ENCODE data around the gene INPP5A. TPM values are rescaled to one million over a fixed set of nuclear protein-coding genes. Genes with fewer than 3 reads are reported as not detected.

Gene INPP5A
- total and polyA plus RNA-seq, 2 of the 13 experiments (the other 11 are each of a cell fraction or from before 2014, with no cell fraction given), result 17.5 to 37.9 TPM

DNA sequence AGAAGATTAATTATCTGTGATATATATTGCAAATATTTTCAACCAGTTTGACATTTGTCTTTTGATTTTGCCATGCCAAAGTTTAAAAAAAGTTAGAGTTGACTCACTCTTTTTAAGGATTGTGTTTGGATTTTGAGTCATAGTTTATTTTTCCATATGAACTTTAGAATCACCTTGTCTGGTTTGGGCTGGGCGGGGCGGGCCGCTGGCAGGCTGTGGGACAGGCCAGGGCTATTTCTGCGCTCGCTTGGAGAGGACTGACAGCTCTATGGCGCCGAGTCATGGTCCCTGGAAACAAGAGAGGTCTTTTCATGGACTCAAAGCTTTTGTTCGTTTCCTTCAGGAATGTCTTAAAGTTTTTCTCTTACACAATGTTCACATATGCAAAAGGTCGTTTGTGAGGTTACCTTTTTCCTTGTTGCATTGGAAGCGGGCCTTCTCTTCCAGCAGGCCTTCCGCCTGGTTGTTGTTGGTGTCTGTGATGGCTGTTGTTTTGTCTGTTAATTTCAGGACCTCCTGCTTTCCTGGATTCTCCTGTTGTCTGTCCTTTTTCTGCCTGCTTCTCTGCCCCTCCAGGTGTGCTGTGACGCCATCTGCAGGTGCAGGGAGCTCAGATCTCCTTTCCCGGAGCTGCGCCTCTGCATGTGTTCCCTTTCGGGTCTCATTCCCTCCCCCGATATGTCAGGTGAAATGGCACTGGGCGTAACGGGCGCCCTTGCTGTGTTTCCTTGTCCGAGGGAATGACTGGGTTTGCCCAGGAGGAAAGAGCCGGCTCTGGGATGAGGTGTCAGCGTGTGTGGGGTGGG is 53.8 kb downstream of the INPP5A start (continued):
- TF ChIP-seq, protein P1, sequence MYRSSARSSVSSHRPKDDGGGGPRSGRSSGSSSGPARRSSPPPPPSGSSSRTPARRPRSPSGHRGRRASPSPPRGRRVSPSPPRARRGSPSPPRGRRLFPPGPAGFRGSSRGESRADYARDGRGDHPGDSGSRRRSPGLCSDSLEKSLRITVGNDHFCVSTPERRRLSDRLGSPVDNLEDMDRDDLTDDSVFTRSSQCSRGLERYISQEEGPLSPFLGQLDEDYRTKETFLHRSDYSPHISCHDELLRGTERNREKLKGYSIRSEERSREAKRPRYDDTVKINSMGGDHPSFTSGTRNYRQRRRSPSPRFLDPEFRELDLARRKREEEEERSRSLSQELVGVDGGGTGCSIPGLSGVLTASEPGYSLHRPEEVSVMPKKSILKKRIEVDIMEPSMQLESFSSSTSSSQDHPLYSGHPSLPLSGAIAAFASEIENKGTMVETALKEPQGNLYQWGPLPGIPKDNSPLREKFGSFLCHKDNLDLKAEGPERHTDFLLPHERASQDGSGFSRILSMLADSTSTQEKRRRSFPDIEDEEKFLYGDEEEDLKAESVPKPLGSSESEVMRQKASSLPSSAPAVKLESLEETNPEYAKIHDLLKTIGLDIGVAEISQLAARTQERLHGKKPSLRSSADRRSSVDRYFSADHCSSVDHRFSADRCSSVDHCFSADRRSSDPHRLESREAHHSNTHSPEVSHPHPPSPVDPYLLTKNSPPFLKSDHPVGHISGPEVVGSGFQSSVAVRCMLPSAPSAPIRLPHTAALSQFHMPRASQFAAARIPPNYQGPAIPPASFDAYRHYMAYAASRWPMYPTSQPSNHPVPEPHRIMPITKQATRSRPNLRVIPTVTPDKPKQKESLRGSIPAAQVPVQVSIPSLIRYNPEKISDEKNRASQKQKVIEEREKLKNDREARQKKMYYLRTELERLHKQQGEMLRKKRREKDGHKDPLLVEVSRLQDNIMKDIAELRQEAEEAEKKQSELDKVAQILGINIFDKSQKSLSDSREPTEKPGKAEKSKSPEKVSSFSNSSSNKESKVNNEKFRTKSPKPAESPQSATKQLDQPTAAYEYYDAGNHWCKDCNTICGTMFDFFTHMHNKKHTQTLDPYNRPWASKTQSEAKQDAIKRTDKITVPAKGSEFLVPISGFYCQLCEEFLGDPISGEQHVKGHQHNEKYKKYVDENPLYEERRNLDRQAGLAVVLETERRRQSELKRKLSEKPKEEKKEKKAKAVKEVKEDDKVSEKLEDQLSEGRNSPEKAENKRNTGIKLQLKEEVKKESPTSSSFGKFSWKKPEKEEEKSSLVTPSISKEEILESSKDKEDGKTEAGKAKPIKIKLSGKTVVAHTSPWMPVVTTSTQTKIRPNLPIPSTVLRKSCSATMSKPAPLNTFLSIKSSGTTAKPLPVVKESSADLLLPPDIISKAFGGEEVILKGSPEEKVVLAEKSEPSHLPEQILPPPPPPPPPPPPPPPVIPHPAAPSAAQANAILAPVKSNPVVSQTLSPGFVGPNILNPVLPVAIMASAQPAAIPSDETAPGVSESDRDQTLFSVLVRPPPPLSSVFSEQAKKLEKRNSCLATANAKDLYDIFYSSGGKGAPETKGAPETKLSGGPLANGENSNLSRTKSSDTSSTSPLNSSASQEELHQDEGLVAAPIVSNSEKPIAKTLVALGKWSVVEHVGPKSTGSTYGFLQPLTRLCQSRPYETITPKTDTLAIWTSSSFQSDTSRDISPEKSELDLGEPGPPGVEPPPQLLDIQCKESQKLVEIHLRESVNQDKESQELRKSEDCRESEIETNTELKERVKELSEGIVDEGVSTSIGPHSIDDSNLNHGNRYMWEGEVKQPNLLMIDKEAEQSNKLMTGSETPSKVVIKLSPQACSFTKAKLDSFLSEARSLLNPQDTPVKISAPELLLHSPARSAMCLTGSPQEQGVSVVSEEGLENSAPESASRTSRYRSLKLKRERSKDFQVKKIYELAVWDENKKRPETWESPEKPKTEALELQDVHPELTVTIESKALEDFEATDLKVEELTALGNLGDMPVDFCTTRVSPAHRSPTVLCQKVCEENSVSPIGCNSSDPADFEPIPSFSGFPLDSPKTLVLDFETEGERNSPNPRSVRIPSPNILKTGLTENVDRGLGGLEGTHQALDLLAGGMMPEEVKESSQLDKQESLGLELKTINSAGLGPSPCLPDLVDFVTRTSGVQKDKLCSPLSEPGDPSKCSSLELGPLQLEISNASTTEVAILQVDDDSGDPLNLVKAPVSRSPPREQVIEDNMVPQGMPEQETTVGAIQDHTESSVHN (CRISPR knock-in tag; IDR thresholded peaks at IDR 0.05), result no peak
- TF ChIP-seq, protein P2, sequence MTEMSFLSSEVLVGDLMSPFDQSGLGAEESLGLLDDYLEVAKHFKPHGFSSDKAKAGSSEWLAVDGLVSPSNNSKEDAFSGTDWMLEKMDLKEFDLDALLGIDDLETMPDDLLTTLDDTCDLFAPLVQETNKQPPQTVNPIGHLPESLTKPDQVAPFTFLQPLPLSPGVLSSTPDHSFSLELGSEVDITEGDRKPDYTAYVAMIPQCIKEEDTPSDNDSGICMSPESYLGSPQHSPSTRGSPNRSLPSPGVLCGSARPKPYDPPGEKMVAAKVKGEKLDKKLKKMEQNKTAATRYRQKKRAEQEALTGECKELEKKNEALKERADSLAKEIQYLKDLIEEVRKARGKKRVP (CRISPR knock-in tag; IDR thresholded peaks at IDR 0.05), result no peak
- TF ChIP-seq ZNF496 (CRISPR knock-in tag; IDR thresholded peaks at IDR 0.05; ENCODE audit: insufficient replicate concordance) (no peak), MED1 (CRISPR knock-in tag; IDR thresholded peaks at IDR 0.05) (peak; percentile 43; the same call in 1 of the 2 replicates), ZNF546 (CRISPR knock-in tag; conservative IDR thresholded peaks at IDR 0.05) (no peak), RCOR2 (CRISPR knock-in tag; IDR thresholded peaks at IDR 0.05) (no peak), ZNF343 (CRISPR knock-in tag; IDR thresholded peaks at IDR 0.05) (no peak), MXD4 (CRISPR knock-in tag; IDR thresholded peaks at IDR 0.05) (no peak), SMAD1 (CRISPR knock-in tag; IDR thresholded peaks at IDR 0.05; ENCODE audit: borderline replicate concordance, low read depth) (no peak)
- TF ChIP-seq, protein P3, sequence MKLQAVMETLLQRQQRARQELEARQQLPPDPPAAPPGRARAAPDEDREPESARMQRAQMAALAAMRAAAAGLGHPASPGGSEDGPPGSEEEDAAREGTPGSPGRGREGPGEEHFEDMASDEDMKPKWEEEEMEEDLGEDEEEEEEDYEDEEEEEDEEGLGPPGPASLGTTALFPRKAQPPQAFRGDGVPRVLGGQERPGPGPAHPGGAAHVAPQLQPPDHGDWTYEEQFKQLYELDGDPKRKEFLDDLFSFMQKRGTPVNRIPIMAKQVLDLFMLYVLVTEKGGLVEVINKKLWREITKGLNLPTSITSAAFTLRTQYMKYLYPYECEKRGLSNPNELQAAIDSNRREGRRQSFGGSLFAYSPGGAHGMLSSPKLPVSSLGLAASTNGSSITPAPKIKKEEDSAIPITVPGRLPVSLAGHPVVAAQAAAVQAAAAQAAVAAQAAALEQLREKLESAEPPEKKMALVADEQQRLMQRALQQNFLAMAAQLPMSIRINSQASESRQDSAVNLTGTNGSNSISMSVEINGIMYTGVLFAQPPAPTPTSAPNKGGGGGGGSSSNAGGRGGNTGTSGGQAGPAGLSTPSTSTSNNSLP (IDR thresholded peaks at IDR 0.05; ENCODE audit: low read depth, low read length), result peak; percentile 45; the same call in 1 of the 2 replicates
- TF ChIP-seq, protein P4, sequence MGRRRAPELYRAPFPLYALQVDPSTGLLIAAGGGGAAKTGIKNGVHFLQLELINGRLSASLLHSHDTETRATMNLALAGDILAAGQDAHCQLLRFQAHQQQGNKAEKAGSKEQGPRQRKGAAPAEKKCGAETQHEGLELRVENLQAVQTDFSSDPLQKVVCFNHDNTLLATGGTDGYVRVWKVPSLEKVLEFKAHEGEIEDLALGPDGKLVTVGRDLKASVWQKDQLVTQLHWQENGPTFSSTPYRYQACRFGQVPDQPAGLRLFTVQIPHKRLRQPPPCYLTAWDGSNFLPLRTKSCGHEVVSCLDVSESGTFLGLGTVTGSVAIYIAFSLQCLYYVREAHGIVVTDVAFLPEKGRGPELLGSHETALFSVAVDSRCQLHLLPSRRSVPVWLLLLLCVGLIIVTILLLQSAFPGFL (CRISPR knock-in tag; IDR thresholded peaks at IDR 0.05), result no peak
- TF ChIP-seq, protein P5, sequence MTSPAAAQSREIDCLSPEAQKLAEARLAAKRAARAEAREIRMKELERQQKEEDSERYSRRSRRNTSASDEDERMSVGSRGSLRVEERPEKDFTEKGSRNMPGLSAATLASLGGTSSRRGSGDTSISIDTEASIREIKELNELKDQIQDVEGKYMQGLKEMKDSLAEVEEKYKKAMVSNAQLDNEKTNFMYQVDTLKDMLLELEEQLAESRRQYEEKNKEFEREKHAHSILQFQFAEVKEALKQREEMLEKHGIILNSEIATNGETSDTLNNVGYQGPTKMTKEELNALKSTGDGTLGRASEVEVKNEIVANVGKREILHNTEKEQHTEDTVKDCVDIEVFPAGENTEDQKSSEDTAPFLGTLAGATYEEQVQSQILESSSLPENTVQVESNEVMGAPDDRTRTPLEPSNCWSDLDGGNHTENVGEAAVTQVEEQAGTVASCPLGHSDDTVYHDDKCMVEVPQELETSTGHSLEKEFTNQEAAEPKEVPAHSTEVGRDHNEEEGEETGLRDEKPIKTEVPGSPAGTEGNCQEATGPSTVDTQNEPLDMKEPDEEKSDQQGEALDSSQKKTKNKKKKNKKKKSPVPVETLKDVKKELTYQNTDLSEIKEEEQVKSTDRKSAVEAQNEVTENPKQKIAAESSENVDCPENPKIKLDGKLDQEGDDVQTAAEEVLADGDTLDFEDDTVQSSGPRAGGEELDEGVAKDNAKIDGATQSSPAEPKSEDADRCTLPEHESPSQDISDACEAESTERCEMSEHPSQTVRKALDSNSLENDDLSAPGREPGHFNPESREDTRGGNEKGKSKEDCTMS (CRISPR knock-in tag; conservative IDR thresholded peaks at IDR 0.05), result no peak

Data from HepG2 (cell line).